GM10847 (cell line): Measurements from ENCODE around the gene RBMS2.

Experiments
- POLR2A ChIP-seq: IDR thresholded peaks from 2 replicates; pipeline ENCODE4 v1.6.1; 2011; ENCODE audit not compliant: insufficient read length; ENCODE audit errors: extremely low read depth

The RBMS2 gene

GRCh38 chr12:56521590-56522371 is at the start of gene RBMS2:
RBMS2 (plus strand) TSS chr12:56521820; CDS start chr12:56522024, 204 bp downstream.
- TF ChIP-seq POLR2A = no peak

- TF ChIP-seq POLR2A = no peak
Observed at GRCh38 chr12:56474389-56474788, 47.2 kb upstream of the RBMS2 start.

- no peak for TF ChIP-seq POLR2A
Observed at GRCh38 chr12:56476143-56476542, 45.5 kb upstream of the RBMS2 start.

- no peak for TF ChIP-seq POLR2A
Observed at GRCh38 chr12:56476972-56477432, 44.6 kb upstream of the RBMS2 start.

GRCh38 chr12:56477521-56478225 is 43.9 kb upstream of the RBMS2 start:
- no peak for TF ChIP-seq POLR2A

- TF ChIP-seq POLR2A = no peak
Observed at GRCh38 chr12:56479625-56480024, 42.0 kb upstream of the RBMS2 start.

GRCh38 chr12:56484566-56484965 is 37.1 kb upstream of the RBMS2 start:
- no peak for TF ChIP-seq POLR2A

- no peak for TF ChIP-seq POLR2A
Observed at GRCh38 chr12:56486694-56487093, 34.9 kb upstream of the RBMS2 start.

- TF ChIP-seq POLR2A = no peak
Observed at GRCh38 chr12:56487448-56488040, 34.1 kb upstream of the RBMS2 start.

GRCh38 chr12:56488041-56488955 is 33.3 kb upstream of the RBMS2 start, which contains the start of gene GLS2:
GLS2 (minus strand) TSS chr12:56488161; CDS start chr12:56488118, 43 bp downstream.
- TF ChIP-seq POLR2A = no peak

- TF ChIP-seq POLR2A = no peak
Observed at GRCh38 chr12:56490360-56490759, 31.3 kb upstream of the RBMS2 start.

- no peak for TF ChIP-seq POLR2A
Observed at GRCh38 chr12:56510786-56511185, 10.8 kb upstream of the RBMS2 start.

GRCh38 chr12:56517854-56518253 is 3.8 kb upstream of the RBMS2 start:
- TF ChIP-seq POLR2A = no peak

- no peak for TF ChIP-seq POLR2A
Observed at GRCh38 chr12:56518570-56518969, 3.0 kb upstream of the RBMS2 start.

- no peak for TF ChIP-seq POLR2A
Observed at GRCh38 chr12:56520048-56520447, 1.6 kb upstream of the RBMS2 start.
